GM21825 (cell line): ENCODE data around the gene SLC28A1.
"Not testable (repeated sequence)": the region's sequence is repeated elsewhere in the genome, so short reads cannot be mapped to it uniquely, and the experiment has no call there.

ENCODE experiments used
- ATAC-seq: cut with Tn5 transposase; IDR thresholded peaks from one replicate; pipeline ENCODE4 v1.9.1; 2021; ENCODE audit warnings: mild to moderate bottlenecking, moderate library complexity; ENCODE audit not compliant: unreplicated experiment

The SLC28A1 gene, protein sequence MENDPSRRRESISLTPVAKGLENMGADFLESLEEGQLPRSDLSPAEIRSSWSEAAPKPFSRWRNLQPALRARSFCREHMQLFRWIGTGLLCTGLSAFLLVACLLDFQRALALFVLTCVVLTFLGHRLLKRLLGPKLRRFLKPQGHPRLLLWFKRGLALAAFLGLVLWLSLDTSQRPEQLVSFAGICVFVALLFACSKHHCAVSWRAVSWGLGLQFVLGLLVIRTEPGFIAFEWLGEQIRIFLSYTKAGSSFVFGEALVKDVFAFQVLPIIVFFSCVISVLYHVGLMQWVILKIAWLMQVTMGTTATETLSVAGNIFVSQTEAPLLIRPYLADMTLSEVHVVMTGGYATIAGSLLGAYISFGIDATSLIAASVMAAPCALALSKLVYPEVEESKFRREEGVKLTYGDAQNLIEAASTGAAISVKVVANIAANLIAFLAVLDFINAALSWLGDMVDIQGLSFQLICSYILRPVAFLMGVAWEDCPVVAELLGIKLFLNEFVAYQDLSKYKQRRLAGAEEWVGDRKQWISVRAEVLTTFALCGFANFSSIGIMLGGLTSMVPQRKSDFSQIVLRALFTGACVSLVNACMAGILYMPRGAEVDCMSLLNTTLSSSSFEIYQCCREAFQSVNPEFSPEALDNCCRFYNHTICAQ

DNA sequence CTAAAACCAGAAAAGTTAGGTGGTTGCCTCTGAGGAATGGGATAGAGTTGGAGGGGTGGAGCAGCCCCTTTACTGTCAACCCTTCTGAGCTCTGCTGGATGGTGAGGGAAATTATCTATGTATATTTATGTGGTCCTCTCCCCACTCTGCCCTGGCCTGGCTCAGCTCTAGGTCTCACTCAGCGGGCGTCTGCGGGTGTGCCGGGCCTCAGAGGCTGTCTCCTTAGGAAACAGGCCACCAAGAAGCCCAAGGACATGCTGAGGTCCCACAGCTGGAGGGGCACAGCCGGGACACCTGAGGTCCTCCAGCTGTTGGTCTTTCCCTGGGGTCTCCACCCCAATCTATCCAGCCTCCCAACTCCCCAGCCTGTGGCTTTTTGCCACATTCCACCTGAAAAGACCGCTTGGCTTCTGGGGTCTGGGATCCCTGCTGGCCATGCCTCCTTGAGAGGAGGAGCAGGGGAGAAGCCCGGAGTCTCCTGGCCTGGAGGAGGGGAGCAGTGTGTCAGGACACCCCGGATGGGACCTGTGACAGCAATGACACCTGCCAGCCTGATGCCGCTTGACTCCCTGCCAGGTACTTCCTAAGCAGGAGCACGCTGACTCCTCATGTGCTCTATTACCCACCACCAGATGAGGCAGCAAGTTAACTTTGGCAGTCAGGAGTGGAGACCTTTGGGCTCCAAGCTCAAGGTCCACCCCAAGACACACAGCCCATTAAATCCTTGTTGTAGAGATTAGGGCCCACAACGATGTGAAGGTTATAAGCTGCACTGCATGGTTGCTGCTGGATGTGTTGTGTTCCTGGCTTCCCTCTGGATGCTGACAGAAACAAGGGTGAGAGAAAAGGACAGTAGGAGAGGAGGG, at the start of gene SLC28A1:
Gene SLC28A1, plus strand, starts transcription at position 747 of the 866 bp plus-strand sequence. CDS start 3,099 bp downstream, outside the sequence.
- ATAC-seq: no peak

DNA sequence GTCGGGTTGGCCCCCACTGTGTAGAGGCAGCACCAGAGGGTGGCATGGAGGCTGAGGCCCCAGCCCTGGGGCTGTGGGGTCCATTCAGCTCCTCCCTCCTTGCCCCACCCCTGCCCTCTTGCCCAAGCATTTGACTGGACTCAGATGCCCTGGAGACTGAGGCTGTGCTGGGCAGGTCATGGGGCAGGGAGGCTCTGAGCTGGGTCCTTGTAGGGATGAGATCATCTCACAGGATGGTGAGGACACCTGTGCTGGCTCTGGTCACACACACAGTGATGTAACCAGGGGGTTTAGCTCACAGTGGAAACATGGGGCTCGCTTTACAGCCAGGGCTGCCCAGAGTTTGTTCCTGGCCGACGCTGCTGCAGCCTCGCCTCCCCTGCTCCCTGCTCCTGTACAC, 49.5 kb upstream of the SLC28A1 start:
- no peak for ATAC-seq

DNA sequence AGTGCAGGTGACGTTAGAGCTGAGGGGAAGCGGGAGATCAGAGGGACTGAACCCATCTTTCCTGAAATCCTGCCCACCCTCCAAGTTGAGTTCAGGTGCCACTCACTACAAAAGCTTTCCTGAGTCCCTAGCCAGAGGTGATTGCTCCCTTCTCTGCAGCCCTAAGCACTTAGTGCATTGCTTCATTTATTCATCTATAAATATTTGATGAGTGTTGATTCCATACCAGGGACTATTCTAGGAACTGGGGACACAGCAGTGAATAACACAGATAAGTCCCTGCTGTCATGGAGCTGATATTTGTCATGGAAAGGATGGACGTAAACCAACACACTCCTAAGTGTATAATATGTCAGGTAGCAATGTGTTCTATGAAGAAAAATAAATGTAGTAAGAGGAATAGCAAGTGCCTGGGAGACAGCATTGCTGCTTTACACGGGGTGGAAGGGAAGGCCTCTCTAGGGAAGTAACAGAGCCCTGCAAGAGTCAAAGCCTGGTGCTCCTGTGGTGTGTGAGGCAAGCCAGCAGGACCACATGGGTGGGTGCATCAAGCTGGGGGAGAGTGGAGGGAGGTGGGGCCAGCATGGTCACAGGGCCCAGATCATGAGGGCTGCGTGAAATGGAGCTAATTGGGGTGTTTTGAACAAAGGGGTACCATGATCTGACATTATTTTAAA, 48.7 kb upstream of the SLC28A1 start:
- no peak for ATAC-seq

DNA sequence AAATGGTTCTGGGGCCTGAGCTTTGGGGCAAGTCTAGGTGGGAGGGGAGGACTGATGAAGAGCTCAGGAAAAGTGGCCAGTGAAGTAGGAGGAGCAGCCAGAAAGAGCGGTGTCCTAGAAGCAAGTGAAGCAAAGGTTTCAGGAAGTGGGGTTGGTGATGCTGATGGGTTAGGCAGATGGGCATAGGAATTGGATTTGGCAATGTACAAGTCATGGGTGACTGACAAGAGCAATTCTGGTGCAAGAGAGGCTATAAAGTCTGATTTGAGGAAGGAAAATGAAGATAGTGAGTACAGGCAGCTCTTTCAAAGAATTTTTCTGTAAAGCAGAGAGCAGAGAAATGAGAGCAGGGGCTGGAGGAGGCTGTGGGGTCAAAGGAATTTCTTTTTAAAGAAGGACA, 47.6 kb upstream of the SLC28A1 start:
- ATAC-seq: no peak

DNA sequence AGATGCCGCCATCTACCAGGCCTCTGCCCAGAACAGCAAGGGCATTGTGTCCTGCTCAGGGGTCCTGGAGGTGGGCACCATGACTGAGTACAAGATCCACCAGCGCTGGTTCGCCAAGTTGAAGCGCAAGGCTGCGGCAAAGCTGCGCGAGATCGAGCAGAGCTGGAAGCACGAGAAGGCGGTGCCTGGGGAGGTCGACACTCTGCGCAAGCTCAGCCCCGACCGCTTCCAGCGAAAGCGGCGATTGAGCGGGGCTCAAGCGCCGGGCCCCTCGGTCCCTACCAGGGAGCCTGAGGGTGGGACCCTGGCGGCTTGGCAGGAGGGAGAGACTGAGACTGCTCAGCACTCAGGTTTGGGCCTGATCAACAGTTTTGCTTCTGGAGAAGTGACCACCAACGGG, 44.7 kb upstream of the SLC28A1 start:
- ATAC-seq: no peak

DNA sequence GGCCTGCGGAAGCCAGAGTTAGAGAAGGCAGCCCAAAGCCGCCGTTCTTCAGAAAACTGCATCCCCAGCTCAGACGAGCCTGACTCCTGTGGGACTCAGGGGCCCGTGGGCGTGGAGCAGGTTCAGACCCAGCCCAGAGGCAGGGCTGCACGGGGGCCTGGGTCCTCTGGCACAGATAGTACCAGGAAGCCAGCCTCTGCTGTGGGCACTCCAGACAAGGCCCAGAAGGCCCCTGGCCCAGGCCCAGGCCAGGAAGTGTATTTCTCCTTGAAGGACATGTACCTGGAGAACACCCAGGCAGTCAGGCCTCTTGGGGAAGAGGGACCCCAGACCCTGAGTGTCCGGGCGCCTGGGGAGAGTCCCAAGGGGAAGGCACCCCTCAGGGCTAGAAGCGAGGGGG, 44.2 kb upstream of the SLC28A1 start:
- no peak for ATAC-seq

DNA sequence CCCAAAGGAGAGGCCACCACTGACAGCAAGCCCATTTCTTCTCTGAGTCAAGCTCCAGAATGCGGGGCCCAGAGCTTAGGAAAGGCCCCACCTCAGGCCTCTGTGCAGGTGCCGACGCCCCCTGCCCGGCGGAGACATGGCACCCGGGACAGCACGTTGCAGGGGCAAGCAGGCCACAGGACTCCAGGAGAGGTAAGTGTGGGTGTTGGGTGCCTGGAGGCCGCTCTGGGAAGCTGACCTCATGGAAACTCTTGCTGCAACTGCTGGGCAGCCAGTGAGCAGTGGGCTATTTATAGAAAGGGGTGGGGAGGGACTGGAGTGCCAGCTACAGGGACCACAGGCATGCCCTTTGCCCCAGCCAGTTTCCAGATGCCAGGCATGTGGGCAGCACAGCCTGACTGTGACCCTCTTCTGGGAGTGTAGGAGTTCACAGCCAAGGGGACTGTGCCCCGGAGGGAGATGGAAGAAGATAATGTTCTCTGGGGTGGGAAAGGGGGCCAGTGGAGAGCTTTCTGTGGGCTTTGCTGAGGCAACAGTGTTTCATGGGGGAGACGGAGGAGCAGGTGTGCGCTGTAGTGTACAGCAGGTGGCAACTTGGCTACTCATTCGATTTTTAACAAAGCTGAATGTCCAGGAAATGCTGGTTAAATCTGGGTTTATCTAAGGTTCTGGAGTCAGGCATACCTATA, 43.6 kb upstream of the SLC28A1 start:
- ATAC-seq: no peak

DNA sequence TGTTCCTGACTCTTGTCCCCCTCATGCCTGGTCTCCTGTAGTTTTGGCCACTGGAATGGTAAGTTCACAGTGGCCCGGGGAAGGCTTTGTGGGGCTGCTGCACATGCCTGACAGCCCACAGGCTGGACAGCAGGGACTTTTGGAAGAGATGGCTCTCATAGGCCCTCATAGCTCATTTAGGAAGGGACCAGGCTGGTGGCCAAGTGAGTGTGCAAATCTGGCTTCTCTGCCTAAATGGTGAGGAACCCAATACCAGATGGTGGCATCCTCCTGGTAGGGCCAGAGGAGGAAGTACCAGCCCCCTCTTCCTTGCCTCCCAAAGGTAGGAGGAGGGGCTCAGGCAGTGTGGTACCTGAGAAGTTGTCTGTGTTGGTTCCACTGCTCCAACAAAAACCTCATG, 41.7 kb upstream of the SLC28A1 start:
- ATAC-seq: no peak

DNA sequence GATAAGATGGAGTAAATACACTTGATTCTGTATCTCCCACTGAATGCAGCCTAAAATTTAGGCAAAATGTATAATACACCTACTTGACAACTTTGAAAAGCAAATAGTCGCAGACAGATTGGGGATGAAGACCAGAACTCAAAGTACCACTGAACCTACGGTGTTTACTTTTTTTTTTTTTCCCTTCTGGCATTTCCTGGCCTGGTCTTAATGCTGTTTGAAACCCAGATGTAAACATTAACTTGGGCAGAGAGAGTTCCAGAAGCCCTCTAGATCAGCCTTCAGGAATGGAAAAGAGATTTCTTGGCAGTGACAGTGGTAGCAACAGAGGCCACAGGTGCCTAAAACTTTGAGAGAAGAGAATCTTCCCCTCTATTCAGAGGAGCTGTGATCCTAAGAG, 39.5 kb upstream of the SLC28A1 start:
- no peak for ATAC-seq

DNA sequence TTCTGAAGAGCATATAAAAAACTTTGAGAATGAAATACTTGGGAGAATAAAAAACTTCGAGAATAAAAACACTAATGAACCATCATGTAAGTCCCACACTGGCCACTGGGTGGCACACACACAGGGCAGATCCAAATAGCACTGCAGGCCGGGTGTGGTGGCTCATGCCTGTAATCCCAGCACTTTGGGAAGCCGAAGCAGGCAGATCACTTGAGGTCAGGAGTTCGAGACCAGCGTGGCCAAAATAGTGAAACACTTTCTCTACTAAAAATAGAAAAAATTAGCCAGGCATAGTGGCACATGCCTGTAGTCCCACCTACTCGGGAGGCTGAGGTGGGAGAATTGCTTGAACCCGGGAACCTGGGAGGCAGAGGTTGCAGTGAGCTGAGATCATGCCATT, 38.8 kb upstream of the SLC28A1 start:
- ATAC-seq: not testable (repeated sequence)

DNA sequence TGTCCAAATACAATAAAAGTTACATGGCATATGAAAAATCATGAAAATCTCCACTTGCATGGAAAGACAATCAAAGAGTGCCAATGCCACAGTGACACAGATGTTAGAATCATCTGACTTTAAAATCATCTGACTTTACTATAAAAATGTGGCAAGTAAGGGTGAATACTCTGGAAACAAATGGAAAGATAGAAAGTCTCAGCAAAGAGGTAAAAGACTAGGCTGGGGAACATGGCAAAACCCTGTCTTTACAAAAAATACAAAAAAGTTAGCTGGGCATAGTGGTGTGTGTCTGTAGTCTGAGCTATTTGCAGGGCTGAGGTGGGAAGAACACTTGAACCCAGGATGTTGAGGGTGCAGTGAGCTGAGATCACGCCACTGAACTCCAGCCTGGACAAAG, 38.2 kb upstream of the SLC28A1 start:
- no peak for ATAC-seq

DNA sequence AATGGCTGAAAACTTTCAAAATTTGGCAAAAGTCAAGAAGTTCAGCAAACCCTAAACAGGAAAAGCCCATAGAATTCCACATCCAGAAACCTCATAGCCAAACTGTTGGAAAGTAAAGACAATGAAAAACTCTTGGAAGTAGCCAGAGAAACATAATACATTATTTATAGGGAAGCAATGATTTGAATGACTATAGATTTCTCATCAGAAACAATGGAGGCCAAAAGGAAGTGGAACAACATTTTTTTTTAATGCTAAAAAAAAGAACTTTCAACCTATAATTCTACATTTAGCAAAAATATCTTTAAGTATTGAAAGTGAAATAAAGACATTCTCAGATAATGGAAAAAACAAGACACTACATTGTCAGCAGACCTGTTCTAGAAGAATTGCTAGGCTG, 37.1 kb upstream of the SLC28A1 start:
- ATAC-seq: no peak

DNA sequence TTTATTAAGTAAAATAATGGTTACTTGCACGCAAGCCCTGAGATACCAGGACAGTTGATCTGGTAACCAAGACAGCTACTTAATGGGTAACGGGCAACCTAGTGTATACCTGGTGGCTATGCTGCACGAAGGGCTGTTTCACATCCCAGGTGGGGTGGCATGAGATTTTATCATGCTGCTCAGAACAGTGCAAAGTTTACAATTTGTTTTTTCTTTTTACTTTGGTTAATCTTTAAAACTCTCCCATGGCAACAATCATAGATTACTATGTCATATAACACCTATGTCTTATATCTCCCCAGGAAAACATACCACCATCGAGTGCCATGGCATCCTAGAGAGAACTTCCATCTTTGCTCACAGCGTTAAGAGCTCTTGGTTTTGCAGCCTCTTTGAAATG, 32.2 kb upstream of the SLC28A1 start:
- no peak for ATAC-seq

DNA sequence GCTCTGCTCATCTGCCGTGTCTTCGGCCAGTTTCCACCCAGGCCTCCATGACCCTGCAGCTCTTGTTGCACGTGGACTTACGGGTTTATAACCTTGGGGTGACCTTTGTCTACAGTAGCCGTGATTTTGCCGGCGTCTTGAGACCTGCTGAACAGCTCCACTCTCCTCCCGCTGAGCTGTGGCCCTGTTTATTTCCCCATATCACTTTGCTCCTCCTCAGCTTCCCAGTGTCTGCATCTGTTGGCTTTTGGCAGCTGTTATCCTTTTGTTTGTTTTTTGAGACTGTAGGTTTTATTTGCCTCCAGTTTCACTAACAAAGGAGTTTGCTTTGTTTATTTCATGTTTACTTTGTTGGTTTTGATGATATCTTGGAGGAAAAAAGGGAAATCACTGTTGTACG, 29.3 kb upstream of the SLC28A1 start:
- no peak for ATAC-seq

DNA sequence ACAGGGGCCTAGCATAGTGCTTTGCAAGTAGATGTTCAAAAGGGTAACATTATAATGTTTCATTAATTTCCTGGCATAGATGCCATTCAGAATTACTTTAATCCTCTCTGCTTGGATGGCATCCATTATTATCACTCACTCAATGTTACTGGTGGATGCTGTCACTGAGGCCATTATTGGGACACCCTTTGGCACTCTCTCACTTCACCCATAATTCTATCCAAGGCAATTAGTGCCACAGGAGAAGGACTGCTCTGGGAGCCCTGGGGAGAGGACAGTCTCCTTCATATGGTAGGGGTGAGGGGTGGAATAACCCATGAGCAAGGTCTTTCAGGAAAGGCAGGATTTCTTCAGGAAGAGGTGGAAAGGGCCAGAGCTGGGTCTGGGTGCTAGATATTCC, 28.7 kb upstream of the SLC28A1 start:
- no peak for ATAC-seq

DNA sequence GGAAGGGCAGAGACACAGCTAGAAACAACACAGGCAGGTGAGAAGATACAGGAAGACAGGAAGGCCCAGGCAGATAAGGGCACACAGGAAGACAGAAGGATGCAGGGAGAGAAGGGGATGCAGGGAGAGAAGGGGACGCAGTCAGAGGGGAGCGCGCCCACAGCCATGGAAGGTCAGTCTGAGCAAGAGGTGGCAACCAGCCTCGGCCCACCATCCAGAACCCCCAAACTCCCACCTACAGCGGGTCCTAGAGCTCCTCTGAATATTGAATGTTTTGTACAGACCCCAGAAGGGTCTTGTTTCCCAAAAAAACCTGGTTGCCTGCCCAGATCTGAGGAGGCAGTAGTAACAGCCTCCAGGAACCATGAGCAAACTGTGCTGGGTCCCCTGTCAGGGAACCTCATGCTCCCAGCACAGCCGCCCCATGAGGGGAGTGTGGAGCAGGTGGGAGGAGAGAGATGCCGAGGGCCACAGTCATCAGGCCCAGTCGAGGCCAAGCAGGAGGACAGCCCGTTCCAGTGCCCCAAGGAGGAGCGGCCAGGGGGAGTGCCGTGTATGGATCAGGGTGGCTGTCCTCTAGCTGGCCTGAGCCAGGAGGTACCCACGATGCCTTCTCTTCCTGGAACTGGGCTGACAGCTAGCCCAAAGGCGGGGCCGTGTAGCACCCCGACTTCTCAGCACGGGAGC, 27.6 kb upstream of the SLC28A1 start:
- ATAC-seq: no peak

DNA sequence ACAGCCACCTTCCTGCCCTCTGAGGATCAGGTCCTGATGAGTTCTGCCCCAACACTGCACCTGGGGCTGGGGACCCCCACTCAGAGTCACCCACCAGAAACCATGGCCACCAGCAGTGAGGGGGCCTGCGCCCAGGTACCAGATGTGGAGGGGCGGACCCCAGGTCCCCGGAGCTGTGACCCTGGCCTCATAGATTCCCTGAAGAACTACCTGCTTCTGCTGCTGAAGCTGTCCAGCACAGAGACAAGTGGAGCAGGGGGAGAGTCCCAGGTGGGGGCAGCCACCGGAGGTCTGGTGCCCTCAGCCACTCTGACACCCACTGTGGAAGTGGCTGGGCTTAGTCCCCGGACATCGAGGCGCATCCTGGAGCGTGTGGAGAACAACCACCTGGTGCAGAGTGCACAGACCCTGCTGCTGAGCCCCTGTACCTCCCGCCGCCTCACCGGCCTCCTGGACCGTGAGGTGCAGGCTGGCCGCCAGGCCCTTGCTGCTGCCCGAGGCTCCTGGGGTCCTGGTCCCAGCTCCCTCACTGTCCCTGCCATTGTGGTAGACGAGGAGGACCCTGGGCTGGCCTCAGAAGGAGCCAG, 27.0 kb upstream of the SLC28A1 start:
- ATAC-seq: no peak

DNA sequence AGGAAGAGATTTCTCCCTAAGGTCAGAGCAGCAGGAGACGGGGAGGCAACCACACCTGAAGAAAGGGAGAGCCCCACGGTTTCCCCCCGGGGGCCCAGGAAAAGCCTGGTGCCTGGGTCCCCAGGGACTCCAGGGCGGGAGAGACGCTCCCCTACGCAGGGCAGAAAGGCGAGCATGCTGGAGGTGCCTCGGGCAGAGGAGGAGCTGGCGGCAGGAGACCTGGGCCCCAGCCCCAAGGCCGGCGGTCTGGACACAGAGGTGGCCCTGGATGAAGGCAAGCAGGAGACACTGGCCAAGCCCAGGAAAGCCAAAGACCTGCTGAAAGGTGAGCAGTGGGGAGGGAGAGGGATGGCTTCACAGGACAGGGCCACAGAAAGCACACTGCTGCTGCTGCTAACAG, 26.2 kb upstream of the SLC28A1 start:
- no peak for ATAC-seq

DNA sequence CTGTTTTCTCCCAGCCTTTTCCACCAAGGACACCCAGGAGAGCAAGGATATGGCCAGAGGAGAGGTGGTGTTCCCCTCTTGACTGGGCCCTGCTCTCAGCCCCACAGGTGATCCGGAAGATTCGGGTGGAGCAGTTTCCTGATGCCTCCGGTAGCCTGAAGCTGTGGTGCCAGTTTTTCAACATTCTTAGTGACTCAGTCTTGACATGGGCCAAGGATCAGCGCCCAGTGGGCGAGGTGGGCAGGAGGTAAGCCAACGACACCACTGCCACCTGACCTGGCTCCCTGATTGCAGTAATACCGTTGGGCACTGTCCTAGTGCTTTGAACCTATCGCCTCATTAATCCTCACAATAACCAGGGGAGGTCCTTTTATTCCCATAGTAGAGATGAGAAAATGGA, 25.3 kb upstream of the SLC28A1 start:
- no peak for ATAC-seq

DNA sequence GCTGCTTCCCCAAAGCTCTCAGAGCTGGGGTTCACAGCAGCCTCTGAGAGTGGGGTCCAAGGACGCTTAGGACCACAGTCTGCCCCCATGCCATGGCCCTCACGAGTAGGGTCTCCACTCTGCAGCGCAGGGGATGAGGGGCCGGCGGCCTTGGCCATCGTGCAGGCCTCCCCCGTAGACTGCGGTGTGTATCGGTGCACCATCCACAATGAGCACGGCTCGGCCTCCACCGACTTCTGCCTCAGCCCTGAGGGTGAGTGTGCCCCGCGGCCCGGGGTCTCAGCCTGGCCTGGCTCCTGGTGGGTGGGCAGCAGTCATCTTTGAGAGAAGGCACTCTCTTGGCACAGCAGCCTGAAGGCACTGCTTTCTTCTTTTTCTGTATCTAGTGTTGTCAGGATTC, 24.8 kb upstream of the SLC28A1 start:
- no peak for ATAC-seq
